LNCaP clone FGC (cell line): ENCODE data around the gene CFD.
"Not testable (repeated sequence)": the region's sequence is repeated elsewhere in the genome, so short reads cannot be mapped to it uniquely, and the experiment has no call there.

ENCODE experiments used
- DNase-seq: peaks from one replicate; pipeline ENCODE4 v3.0.0-alpha.2; 2011; ENCODE audit warnings: low read depth
- H3K4me3 ChIP-seq: 2 replicates; pipeline ENCODE4 v1.5.1; 2011; ENCODE audit warnings: mild to moderate bottlenecking, low read depth, low read length, control low read depth
- TF ChIP-seq, protein P1 (sequence below): IDR thresholded peaks from 2 replicates; pipeline ENCODE4 v1.5.1; 2012; ENCODE audit warnings: mild to moderate bottlenecking; ENCODE audit not compliant: control insufficient read depth, insufficient read depth; ENCODE audit errors: extremely low read depth

Gene CFD

GRCh38 chr19:827710-828321 is 31.6 kb upstream of the CFD start, which contains the start of gene AZU1:
Gene AZU1, plus strand, starts transcription at chr19:827837. Its CDS starts 10 bp downstream, at chr19:827847.
- no peak for DNase-seq
- no peak within 1 kb of the TSS for H3K4me3 ChIP-seq
- TF ChIP-seq, protein P1, sequence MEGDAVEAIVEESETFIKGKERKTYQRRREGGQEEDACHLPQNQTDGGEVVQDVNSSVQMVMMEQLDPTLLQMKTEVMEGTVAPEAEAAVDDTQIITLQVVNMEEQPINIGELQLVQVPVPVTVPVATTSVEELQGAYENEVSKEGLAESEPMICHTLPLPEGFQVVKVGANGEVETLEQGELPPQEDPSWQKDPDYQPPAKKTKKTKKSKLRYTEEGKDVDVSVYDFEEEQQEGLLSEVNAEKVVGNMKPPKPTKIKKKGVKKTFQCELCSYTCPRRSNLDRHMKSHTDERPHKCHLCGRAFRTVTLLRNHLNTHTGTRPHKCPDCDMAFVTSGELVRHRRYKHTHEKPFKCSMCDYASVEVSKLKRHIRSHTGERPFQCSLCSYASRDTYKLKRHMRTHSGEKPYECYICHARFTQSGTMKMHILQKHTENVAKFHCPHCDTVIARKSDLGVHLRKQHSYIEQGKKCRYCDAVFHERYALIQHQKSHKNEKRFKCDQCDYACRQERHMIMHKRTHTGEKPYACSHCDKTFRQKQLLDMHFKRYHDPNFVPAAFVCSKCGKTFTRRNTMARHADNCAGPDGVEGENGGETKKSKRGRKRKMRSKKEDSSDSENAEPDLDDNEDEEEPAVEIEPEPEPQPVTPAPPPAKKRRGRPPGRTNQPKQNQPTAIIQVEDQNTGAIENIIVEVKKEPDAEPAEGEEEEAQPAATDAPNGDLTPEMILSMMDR = no peak

DNA sequence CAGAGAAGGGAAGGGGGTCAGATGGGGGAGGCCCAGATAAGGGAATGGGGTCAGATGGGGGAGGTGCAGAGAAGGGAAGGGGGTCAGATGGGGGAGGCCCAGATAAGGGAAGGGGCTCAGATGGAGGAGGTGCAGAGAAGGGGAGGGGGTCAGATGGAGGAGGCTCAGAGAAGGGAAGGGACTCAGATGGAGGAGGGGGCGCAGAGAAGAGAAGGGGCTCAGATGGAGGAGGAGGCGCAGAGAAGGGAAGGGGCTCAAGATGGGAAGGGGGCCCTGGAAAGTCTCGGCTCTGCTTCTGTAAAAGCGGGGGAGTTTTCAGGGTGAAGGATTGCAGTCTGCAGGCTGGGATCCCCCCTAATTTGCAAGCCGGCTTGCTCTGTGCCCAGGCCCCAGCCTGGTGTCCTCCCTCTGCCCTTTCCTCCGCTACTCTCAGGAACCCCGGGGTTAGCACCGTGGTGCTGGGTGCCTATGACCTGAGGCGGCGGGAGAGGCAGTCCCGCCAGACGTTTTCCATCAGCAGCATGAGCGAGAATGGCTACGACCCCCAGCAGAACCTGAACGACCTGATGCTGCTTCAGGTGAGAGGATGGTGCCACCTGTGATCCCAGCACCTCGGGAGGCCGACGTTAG is 30.2 kb upstream of the CFD start:
- no peak overlapping the region for H3K4me3 ChIP-seq
- no peak for DNase-seq
- TF ChIP-seq, protein P1 = no peak

DNA sequence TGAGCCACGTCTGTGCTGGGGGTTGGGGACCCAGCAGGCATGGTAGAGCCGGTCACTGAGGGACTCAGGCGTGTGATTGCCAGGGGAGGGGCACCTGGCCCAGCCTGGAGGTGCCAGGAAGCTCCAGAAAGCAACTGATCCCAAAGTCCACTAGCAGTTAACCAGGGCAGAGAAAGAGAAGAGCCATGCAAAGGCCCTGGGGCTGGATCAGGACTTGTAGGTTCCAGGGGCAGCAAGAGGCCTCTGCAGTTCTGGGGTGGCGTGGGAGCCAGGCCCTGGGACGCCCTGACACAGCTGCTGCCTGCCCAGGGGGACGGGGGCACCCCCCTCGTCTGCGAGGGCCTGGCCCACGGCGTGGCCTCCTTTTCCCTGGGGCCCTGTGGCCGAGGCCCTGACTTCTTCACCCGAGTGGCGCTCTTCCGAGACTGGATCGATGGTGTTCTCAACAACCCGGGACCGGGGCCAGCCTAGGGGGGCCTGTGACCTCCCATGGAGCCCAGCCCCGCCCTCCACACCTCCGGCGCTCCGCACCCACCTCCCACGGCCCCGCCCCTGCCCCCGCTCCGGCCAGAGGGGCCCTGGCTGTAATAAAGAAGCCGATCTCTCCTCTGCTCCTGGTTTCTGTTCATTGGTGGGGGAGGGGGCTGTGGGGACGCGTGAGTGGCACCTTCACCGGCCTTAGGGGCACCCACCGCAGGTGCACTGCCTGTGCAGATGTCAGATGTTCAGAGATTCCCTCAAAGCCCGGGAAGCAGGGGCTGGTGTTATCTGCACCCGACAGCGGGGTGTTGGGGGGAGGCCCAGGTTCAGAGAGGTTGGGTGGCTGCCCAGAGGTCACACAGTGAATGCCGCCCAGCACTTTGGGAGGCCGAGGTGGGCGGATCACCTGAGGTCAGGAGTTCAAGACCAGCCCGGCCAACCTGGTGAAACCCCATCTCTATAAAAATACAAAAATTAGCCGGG is 27.8 kb upstream of the CFD start:
- H3K4me3 ChIP-seq = no peak overlapping the region
- DNase-seq = no peak
- TF ChIP-seq, protein P1 = no peak

- TF ChIP-seq, protein P1 = no peak
- no peak overlapping the region for H3K4me3 ChIP-seq
These were observed 25.2 kb upstream of the CFD start for GRCh38 chr19:834216-834615.

GRCh38 chr19:835210-835810 is 24.2 kb upstream of the CFD start:
- DNase-seq = no peak
- TF ChIP-seq, protein P1 = no peak
- no peak overlapping the region for H3K4me3 ChIP-seq

More at GRCh38 chr19:834216-834615, 25.2 kb upstream of the CFD start:
- DNase-seq = no peak

DNA sequence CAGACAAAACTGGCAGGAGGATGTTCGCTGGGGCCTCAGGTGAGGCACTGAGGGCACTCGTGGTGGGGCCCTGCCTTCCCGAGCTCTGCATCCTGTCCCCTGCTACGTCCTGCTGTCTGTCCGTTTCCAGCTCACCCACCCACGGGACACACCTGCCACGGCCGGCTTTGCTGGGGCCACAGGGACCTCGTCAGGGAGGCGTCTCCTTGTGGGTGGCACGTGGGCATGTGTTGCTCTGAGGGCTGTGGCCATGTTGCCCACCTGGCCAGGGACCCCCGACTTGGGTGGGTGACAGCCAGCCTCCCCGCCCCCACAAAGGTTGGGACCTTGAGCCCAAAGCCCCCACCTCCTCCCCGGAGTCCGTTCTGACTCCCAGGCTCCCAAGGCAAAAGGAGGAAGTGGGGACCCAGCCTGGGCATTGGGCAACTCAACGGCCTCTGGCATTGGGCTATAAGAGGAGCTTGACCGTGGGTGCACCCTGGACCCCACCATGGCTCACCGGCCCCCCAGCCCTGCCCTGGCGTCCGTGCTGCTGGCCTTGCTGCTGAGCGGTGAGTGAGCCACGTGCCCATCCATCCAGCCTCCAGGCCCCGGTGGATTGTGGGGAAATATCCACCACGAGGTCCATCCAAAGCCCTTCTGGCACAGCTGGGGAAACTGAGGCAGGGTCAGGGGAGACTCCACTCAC is 18.8 kb upstream of the CFD start, which contains the start of gene PRTN3:
PRTN3 (plus strand) TSS at position 481 of the 688 bp plus-strand sequence; CDS start at position 491, 10 bp downstream.
- TF ChIP-seq, protein P1 = no peak
- DNase-seq = no peak
- H3K4me3 ChIP-seq = no peak within 1 kb of the TSS

- not testable (repeated sequence) for DNase-seq, H3K4me3 ChIP-seq
These were observed 16.7 kb upstream of the CFD start for GRCh38 chr19:842802-843179.
